HAP-1 (cell line): ENCODE measurements around the gene AP5Z1.

ENCODE experiments used
- DNase-seq, 2 experiments: peaks; one replicate each; pipeline ENCODE4 v3.0.0-alpha.2; 2016 to 2020; ENCODE audit warnings: low spot score in 2 of 2
- H3K27me3 ChIP-seq: fragments of 250-450 bp; sonication (Bioruptor Pico); 2 replicates; pipeline ENCODE4 v1.5.1; 2020; ENCODE audit warnings: low read depth, mild to moderate bottlenecking, moderate library complexity
- H3K36me3 ChIP-seq: fragments of 250-450 bp; sonication (Bioruptor Pico); replicated peaks from 2 replicates; pipeline ENCODE4 v1.5.1; 2020; ENCODE audit warnings: mild to moderate bottlenecking
- H3K4me1 ChIP-seq: fragments of 250-450 bp; sonication (Bioruptor Pico); 2 replicates; pipeline ENCODE4 v1.5.1; 2020; ENCODE audit warnings: mild to moderate bottlenecking
- H3K4me3 ChIP-seq: fragments of 250-450 bp; sonication (Bioruptor Pico); 2 replicates; pipeline ENCODE4 v1.5.1; 2020; ENCODE audit warnings: mild to moderate bottlenecking, moderate library complexity
- H3K9me3 ChIP-seq: fragments of 250-450 bp; sonication (Bioruptor Pico); 2 replicates; pipeline ENCODE4 v1.5.1; 2020; ENCODE audit warnings: mild to moderate bottlenecking, moderate library complexity
- in situ Hi-C: fragments of 300-500 bp; cut with MboI; formaldehyde crosslinking; loops from 3 replicates; pipeline ENCODE4 v1.14.3; 2020; ENCODE audit warnings: low sequenced_read_pairs, inconsistent platforms, mixed read lengths

The AP5Z1 gene

GRCh38 chr7:4828720-4829383, 53.4 kb downstream of the AP5Z1 start:
- Histone ChIP-seq H3K4me3 (no peak overlapping the region), H3K4me1 (no peaks in the 10 kb centered on the region), H3K9me3 (no peaks in the 10 kb centered on the region), H3K36me3 (no peaks in the 10 kb centered on the region), H3K27me3 (no peaks in the 10 kb centered on the region)
- DNase-seq, result no peak
- in situ Hi-C loops, result no loop called here

GRCh38 chr7:4830176-4830575, 54.8 kb downstream of the AP5Z1 start:
- H3K4me3 ChIP-seq, result no peak overlapping the region
- H3K36me3 ChIP-seq, result no peaks in the 10 kb centered on the region
- H3K4me1 ChIP-seq, result no peaks in the 10 kb centered on the region
- H3K27me3 ChIP-seq, result no peaks in the 10 kb centered on the region
- DNase-seq, result peak; percentile 49 to 82
- no peaks in the 10 kb centered on the region for H3K9me3 ChIP-seq
- in situ Hi-C loops, result no loop called here

GRCh38 chr7:4831723-4832495, 56.5 kb downstream of the AP5Z1 start:
- no peaks in the 10 kb centered on the region for H3K4me1 ChIP-seq
- no peaks in the 10 kb centered on the region for H3K27me3 ChIP-seq
- in situ Hi-C loops, result no loop called here
- DNase-seq, result no peak
- no peak overlapping the region for H3K4me3 ChIP-seq
- H3K9me3 ChIP-seq, result no peaks in the 10 kb centered on the region
- no peaks in the 10 kb centered on the region for H3K36me3 ChIP-seq

GRCh38 chr7:4832711-4833110, 57.3 kb downstream of the AP5Z1 start:
- Histone ChIP-seq H3K9me3 (no peaks in the 10 kb centered on the region), H3K4me3 (no peak overlapping the region), H3K36me3 (no peaks in the 10 kb centered on the region), H3K27me3 (no peaks in the 10 kb centered on the region), H3K4me1 (no peaks in the 10 kb centered on the region)
- no peak for DNase-seq
- in situ Hi-C loops, result no loop called here

- Histone ChIP-seq H3K9me3 (no peaks in the 10 kb centered on the region), H3K4me3 (no peak overlapping the region), H3K36me3 (no peaks in the 10 kb centered on the region), H3K27me3 (no peaks in the 10 kb centered on the region), H3K4me1 (no peaks in the 10 kb centered on the region)
- no peak for DNase-seq
- in situ Hi-C loops, result no loop called here
Measured at GRCh38 chr7:4833176-4833575, 57.8 kb downstream of the AP5Z1 start.

- H3K9me3 ChIP-seq, result no peaks in the 10 kb centered on the region
- in situ Hi-C loops, result no loop called here
- no peaks in the 10 kb centered on the region for H3K36me3 ChIP-seq
- no peak overlapping the region for H3K4me3 ChIP-seq
- no peaks in the 10 kb centered on the region for H3K27me3 ChIP-seq
- DNase-seq, result no peak
- H3K4me1 ChIP-seq, result no peaks in the 10 kb centered on the region
Measured at GRCh38 chr7:4833691-4834600, 58.5 kb downstream of the AP5Z1 start.

GRCh38 chr7:4834601-4835397, 59.4 kb downstream of the AP5Z1 start:
- DNase-seq, result no peak
- Histone ChIP-seq H3K36me3 (no peaks in the 10 kb centered on the region), H3K4me1 (no peaks in the 10 kb centered on the region), H3K27me3 (no peaks in the 10 kb centered on the region), H3K4me3 (no peak overlapping the region), H3K9me3 (no peaks in the 10 kb centered on the region)
- in situ Hi-C loops, result no loop called here

GRCh38 chr7:4835398-4836205, 60.2 kb downstream of the AP5Z1 start:
- DNase-seq, result no peak

GRCh38 chr7:4836206-4836661, 60.8 kb downstream of the AP5Z1 start:
- in situ Hi-C loops, result no loop called here
- no peaks in the 10 kb centered on the region for H3K4me1 ChIP-seq
- H3K4me3 ChIP-seq, result no peak overlapping the region
- no peaks in the 10 kb centered on the region for H3K27me3 ChIP-seq
- no peaks in the 10 kb centered on the region for H3K9me3 ChIP-seq
- DNase-seq, result no peak
- H3K36me3 ChIP-seq, result no peaks in the 10 kb centered on the region

More at GRCh38 chr7:4835398-4836205, 60.2 kb downstream of the AP5Z1 start:
- Histone ChIP-seq H3K4me1 (no peaks in the 10 kb centered on the region), H3K9me3 (no peaks in the 10 kb centered on the region), H3K36me3 (no peaks in the 10 kb centered on the region), H3K4me3 (no peak overlapping the region), H3K27me3 (no peaks in the 10 kb centered on the region)
- in situ Hi-C loops, result no loop called here

- DNase-seq, result no peak
- no peaks in the 10 kb centered on the region for H3K9me3 ChIP-seq
- H3K36me3 ChIP-seq, result no peaks in the 10 kb centered on the region
- H3K27me3 ChIP-seq, result no peaks in the 10 kb centered on the region
- H3K4me3 ChIP-seq, result no peak overlapping the region
- H3K4me1 ChIP-seq, result no peaks in the 10 kb centered on the region
- in situ Hi-C loops, result no loop called here
Measured at GRCh38 chr7:4837041-4837802, 61.8 kb downstream of the AP5Z1 start.

- no peaks in the 10 kb centered on the region for H3K36me3 ChIP-seq
- no peaks in the 10 kb centered on the region for H3K9me3 ChIP-seq
- H3K4me1 ChIP-seq, result no peaks in the 10 kb centered on the region
- in situ Hi-C loops, result no loop called here
- H3K27me3 ChIP-seq, result no peaks in the 10 kb centered on the region
- H3K4me3 ChIP-seq, result no peak overlapping the region
- no peak for DNase-seq
Measured at GRCh38 chr7:4837803-4838625, 62.6 kb downstream of the AP5Z1 start.
